CD4-positive, alpha-beta T cell (primary cell): ENCODE data around the gene ARVCF. TPM values are rescaled to one million over a fixed set of nuclear protein-coding genes. Genes with fewer than 3 reads are reported as not detected.
A peak's percentile ranks its signal among the peaks of the same experiment; 100 is the strongest.

Experiments
- ATAC-seq: fragments of 200-7000 bp; cut with Tn5 transposase; one replicate; pipeline ENCODE4 v1.10.0; 2022; ENCODE audit warnings: mild to moderate bottlenecking; ENCODE audit not compliant: poor library complexity
- CTCF ChIA-PET: fragments of 350-600 bp; sonication (Branson Sonifier 250); formaldehyde crosslinking; loops from one replicate; lab custom pipeline; 2021; ENCODE audit warnings: antibody characterized with exemption, inconsistent platforms; lab: Charles Lee
- POLR2A ChIA-PET: fragments of 350-600 bp; sonication (Branson Sonifier 250); formaldehyde crosslinking; loops from one replicate; lab custom pipeline; 2021; ENCODE audit warnings: antibody characterized with exemption, inconsistent platforms; lab: Charles Lee
- DNase-seq, 14 experiments: peaks; one replicate each; pipeline ENCODE4 v3.0.0-alpha.2; 2013 to 2020; ENCODE audit warnings: mixed read lengths in 2 of 14
- H3K27ac ChIP-seq, 2 donors: one replicate each; pipeline versions ENCODE4 v1.5.1 to v1.7.0; 2013; ENCODE audit warnings: low read length in 2 of 2, low read depth in 1 of 2, mild to moderate bottlenecking in 1 of 2
- H3K27me3 ChIP-seq, 2 experiments: 1 replicate in 1 of 2; 2 replicates in 1 of 2; pipeline versions ENCODE4 v1.6.1 to v1.7.0; 2013; ENCODE audit warnings: low read length in 2 of 2, control low read depth in 1 of 2, mild to moderate bottlenecking in 1 of 2, moderate library complexity in 1 of 2; ENCODE audit not compliant: insufficient read depth in 2 of 2, control insufficient read depth in 1 of 2
- H3K36me3 ChIP-seq: one replicate; pipeline ENCODE4 v1.6.1; 2013; ENCODE audit warnings: low read length, control low read depth; ENCODE audit not compliant: insufficient read depth
- H3K4me1 ChIP-seq: one replicate; pipeline ENCODE4 v1.6.1; 2013; ENCODE audit warnings: low read length, control low read depth; ENCODE audit not compliant: insufficient read depth
- H3K4me3 ChIP-seq: one replicate; pipeline ENCODE4 v1.5.1; 2013; ENCODE audit warnings: mild to moderate bottlenecking, low read length, moderate library complexity
- H3K9me3 ChIP-seq, 2 experiments: 1 replicate in 1 of 2; 2 replicates in 1 of 2; pipeline versions ENCODE4 v1.6.1 to v1.7.0; 2013; ENCODE audit warnings: low read length in 2 of 2, mild to moderate bottlenecking in 2 of 2, control low read depth in 1 of 2, moderate library complexity in 1 of 2; ENCODE audit not compliant: control insufficient read depth in 1 of 2, insufficient read depth in 1 of 2
- H3K27ac Mint-ChIP-seq: one replicate; pipeline ENCODE4 v1.8.0; 2020; ENCODE audit warnings: mixed read lengths
- H3K27me3 Mint-ChIP-seq: one replicate; pipeline ENCODE4 v1.8.0; 2021; ENCODE audit warnings: mixed read lengths
- H3K36me3 Mint-ChIP-seq: one replicate; pipeline ENCODE4 v1.8.0; 2021; ENCODE audit warnings: low read depth, mixed read lengths
- H3K4me1 Mint-ChIP-seq: one replicate; pipeline ENCODE4 v1.8.0; 2021; ENCODE audit warnings: low read depth, mixed read lengths
- H3K4me3 Mint-ChIP-seq: one replicate; pipeline ENCODE4 v1.8.0; 2020; ENCODE audit warnings: mild to moderate bottlenecking, mixed read lengths
- H3K9me3 Mint-ChIP-seq: one replicate; pipeline ENCODE4 v1.8.0; 2020; ENCODE audit warnings: mixed read lengths
- CTCF ChIP-seq: fragments of 200-600 bp; IDR thresholded peaks from one replicate; pipeline ENCODE4 v1.8.0; 2022; ENCODE audit warnings: antibody characterized with exemption, mild to moderate bottlenecking
- intact Hi-C, 2 experiments: fragments of 100-400 bp; cut with DNase I in 1 of 2; cut with micrococcal nuclease in 1 of 2; formaldehyde crosslinking; loops; one replicate each; pipeline versions ENCODE4 v1.15.1 to v1.9.0; 2023 to 2025; cut with DNase I, micrococcal nuclease
- microRNA-seq: library from miRNA; unstranded; fragments of <30 nt; microRNA quantifications from one replicate; pipeline ENCODE4 v1.2.0, GENCODE V29; 2021; ENCODE audit warnings: borderline microRNAs expressed, borderline replicate concordance
- total RNA-seq, 174 experiments: library from RNA in 2 of 174; stranded (reverse) in 2 of 174; gene quantifications; one replicate each; pipeline ENCODE4 v1.2.3 and lab custom pipeline; 2021 to 2026

ARVCF gene
- total RNA-seq, 2 experiments from 2014 or later, result 2.2 to 2.5 TPM

- no peak overlapping the region for H3K4me3 ChIP-seq
- no peak overlapping the region for H3K27ac ChIP-seq
- CTCF ChIA-PET, result interaction anchor here (1.2 kb wide), 1 partner anchor 11 kb away, joined by 3 read pairs; no protein-coding TSS in a partner anchor
- intact Hi-C loops, result loop anchor here in 1 of 2 experiments (10.0 kb wide), 1 partner anchor 437 kb away; no protein-coding TSS in a partner anchor
- H3K4me1 ChIP-seq, result no peaks in the 10 kb centered on the region
- Mint-ChIP-seq H3K4me3 (no peak overlapping the region), H3K36me3 (peaks cover 26% of the 10 kb centered on the region), H3K4me1 (no peaks in the 10 kb centered on the region), H3K9me3 (no peaks in the 10 kb centered on the region), H3K27ac (no peak overlapping the region), H3K27me3 (no peaks in the 10 kb centered on the region)
- no peak for TF ChIP-seq CTCF
- H3K9me3 ChIP-seq, result no peaks in the 10 kb centered on the region
- DNase-seq (no peak), ATAC-seq (no peak)
- POLR2A ChIA-PET, result no interaction called here
- H3K27me3 ChIP-seq, result no peaks in the 10 kb centered on the region
- peaks cover 28% of the 10 kb centered on the region for H3K36me3 ChIP-seq
These were observed 95.0 kb downstream of the ARVCF start for GRCh38 chr22:19921544-19922081.

Small RNA genes lying within 50 kb of the gene (microRNA-seq; reads per million reads assigned to microRNA genes)
- 97.4 reads per million, percentile 64 among the genes with 10 or more reads in this experiment for gene MIR185
- gene MIR4761, result not detected

Other genes starting within 250 kb of the ARVCF start
- gene GNB1L, start 161.9 kb downstream of the ARVCF start, total RNA-seq, result 1 to 10 TPM; 3.0 to 6.5 TPM
- 10 to 100 TPM; 24.7 TPM for gene RTL10, start 161.9 kb downstream of the ARVCF start, total RNA-seq
- 10 to 100 TPM; 11.3 to 11.4 TPM for gene COMT, start 75.1 kb downstream of the ARVCF start, total RNA-seq
- gene TXNRD2, start 75.0 kb downstream of the ARVCF start, total RNA-seq, result 10 to 100 TPM; 18.6 to 19.5 TPM
- gene TANGO2, start 4.3 kb upstream of the ARVCF start, total RNA-seq, result 10 to 100 TPM; 10.3 to 10.5 TPM
- 10 to 100 TPM; 17.8 to 18.5 TPM for gene DGCR8, start 63.4 kb upstream of the ARVCF start, total RNA-seq
- gene RANBP1, start 99.3 kb upstream of the ARVCF start, total RNA-seq, result 10 to 100 TPM; 68.1 to 72.1 TPM
- 10 to 100 TPM; 79.3 to 84.2 TPM for gene TRMT2A, start 100.4 kb upstream of the ARVCF start, total RNA-seq
- gene ZDHHC8, start 115.0 kb upstream of the ARVCF start, total RNA-seq, result 10 to 100 TPM; 44.9 to 49.3 TPM
- not detected for gene CCDC188, start 134.2 kb upstream of the ARVCF start, total RNA-seq